ENCODE data around the gene PLEKHG4B. TPM values are rescaled to one million over a fixed set of nuclear protein-coding genes. Genes with fewer than 3 reads are reported as not detected.
"Not testable (repeated sequence)": the region's sequence is repeated elsewhere in the genome, so short reads cannot be mapped to it uniquely, and the experiment has no call there.

The PLEKHG4B gene
- total RNA-seq (2014; rRNA removed; shearing (Covaris generic)), result 0.27 and 0.61 TPM in 2 replicates
- 0.66 and 1.3 TPM in 2 replicates for polyA plus RNA-seq (2015; cell fraction: cytosol; rRNA removed)
- 0.93 and 1.6 TPM in 2 replicates for polyA plus RNA-seq (2015; cell fraction: nucleus; rRNA removed)

GRCh38 chr5:91556-92263, at the start of gene PLEKHG4B:
TSS of gene PLEKHG4B (plus strand) at chr5:92168. CDS start at chr5:92232, 64 bp downstream.
- no peak for DNase-seq (ENCODE audit: low read depth)

DNA sequence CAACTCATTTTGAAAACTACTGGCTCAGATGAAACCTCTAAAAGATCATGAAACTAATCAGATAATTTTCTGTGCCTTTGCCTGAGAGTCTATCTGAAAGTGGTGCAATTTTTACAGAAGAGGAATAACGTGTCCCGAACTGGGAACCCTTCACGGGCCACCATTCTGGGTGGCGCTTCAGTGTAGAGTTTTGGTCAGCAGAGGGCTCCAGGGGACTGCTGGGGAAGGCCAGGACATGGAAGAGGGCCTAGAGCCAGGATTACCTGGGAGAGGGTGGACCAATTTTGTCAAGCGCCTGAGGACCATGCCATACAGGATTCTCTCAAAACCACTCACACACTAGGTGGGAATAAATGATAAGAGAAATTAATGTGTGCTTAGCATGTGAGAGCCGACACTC, 49.7 kb upstream of the PLEKHG4B start:
- DNase-seq (ENCODE audit: low read depth), result no peak

- DNase-seq (ENCODE audit: low read depth), result no peak
These were observed 43.8 kb upstream of the PLEKHG4B start for GRCh38 chr5:48192-48591.

GRCh38 chr5:49530-49929, 42.4 kb upstream of the PLEKHG4B start:
- not testable (repeated sequence) for DNase-seq (ENCODE audit: low read depth)

DNA sequence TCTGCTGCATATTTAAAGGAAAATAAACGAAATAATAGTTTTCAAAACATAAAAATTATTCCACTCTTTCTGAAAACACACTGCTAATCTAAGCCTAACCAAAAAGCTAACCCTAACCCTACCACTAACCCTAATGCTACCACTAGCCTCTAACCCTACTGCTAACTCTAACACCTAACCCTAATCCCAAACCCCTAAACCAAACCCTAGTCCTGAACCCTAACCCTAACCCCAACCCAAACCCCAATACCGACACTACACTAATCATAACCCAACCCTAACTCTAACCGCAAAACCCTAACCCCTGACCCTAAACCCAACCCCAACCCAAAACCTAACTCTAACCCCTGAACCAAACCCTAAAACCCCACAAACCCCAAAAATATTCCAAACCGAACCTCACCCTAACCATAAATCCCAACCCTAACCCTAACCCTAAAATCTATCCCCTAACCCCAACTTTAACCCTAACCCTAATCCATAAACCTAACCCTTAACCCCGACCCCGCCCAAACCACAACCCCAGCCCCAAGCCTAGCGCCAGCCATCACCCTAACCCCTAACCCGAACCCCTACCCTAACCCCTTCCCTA, 41.9 kb upstream of the PLEKHG4B start:
- DNase-seq (ENCODE audit: low read depth), result no peak

DNA sequence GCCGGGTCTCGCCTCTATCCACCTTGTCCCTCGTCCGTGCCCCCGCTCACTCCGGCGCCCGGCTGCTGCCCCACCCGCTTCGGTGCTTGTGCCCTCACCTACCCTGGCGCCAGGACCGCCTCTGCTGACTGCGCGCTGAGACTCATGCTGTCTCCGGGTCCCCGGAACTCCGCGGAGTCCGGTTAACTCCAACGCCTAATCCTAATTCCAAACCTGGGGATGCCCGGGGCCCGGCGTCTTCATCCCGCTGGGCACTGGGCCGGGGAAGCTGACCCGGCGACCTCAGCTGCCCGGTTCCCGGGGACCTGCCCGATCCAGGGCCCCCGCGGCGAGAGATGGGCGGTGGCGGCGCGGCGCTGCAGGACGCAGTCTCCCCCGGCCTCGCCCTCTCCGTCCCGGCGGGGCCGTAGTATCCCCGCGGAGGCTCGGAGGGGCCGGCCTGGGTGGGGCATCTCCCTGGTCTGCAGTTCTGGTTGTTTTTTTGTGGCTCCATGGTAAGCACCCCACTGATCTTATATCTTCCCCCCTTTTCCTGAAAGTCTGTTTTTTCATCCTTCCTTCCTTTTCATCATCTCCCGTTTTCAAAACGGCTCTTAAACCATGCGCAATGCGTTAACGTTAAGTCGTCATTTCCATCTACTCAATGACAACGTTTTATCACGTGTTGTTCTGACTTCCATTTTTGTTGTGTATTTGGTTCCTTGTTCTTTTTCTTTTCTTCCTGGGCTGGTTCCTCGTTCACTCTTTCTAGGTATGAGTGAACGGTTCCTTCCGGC, 41.1 kb upstream of the PLEKHG4B start:
- DNase-seq (ENCODE audit: low read depth), result no peak

- no peak for DNase-seq (ENCODE audit: low read depth)
These were observed 40.5 kb upstream of the PLEKHG4B start for GRCh38 chr5:51500-51823.

- no peak for DNase-seq (ENCODE audit: low read depth)
These were observed 38.4 kb upstream of the PLEKHG4B start for GRCh38 chr5:53381-54174.

DNA sequence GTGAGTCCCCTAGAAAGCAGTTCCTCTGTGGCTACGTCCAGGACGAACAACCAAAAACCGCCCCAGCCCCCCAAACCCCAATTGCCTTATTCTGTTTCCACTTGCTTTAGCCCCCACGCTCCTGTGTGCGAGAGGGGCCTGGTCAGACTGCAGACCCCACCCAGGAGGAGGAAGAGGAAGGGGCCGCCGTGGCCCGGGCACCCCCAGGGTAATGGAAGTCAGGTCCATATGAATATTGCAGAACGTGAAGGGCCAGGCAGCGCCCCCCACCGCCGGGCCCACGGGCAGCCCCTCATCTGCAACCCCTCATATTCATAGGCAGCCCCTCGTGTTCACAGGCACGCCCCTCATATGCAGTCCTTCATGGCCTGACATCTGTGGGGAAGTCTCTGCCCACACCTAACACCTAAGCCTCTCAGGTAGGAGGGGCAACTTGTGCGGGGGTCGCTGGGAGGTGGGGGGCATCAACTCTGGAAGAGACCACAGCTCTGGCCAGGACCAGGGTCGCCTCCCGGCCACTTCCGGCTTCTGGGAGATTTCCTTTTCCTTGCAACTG, 37.7 kb upstream of the PLEKHG4B start:
- no peak for DNase-seq (ENCODE audit: low read depth)

GRCh38 chr5:54876-55569, 36.9 kb upstream of the PLEKHG4B start:
- no peak for DNase-seq (ENCODE audit: low read depth)

GRCh38 chr5:56561-57290, 35.2 kb upstream of the PLEKHG4B start:
- no peak for DNase-seq (ENCODE audit: low read depth)

GRCh38 chr5:60250-60649, 31.7 kb upstream of the PLEKHG4B start:
- not testable (repeated sequence) for DNase-seq (ENCODE audit: low read depth)

- no peak for DNase-seq (ENCODE audit: low read depth)
These were observed 21.5 kb upstream of the PLEKHG4B start for GRCh38 chr5:70440-70839.

GRCh38 chr5:72316-73180, 19.4 kb upstream of the PLEKHG4B start:
- not testable (repeated sequence) for DNase-seq (ENCODE audit: low read depth)

GRCh38 chr5:73181-73447, 18.9 kb upstream of the PLEKHG4B start:
- DNase-seq (ENCODE audit: low read depth), result not testable (repeated sequence)

DNA sequence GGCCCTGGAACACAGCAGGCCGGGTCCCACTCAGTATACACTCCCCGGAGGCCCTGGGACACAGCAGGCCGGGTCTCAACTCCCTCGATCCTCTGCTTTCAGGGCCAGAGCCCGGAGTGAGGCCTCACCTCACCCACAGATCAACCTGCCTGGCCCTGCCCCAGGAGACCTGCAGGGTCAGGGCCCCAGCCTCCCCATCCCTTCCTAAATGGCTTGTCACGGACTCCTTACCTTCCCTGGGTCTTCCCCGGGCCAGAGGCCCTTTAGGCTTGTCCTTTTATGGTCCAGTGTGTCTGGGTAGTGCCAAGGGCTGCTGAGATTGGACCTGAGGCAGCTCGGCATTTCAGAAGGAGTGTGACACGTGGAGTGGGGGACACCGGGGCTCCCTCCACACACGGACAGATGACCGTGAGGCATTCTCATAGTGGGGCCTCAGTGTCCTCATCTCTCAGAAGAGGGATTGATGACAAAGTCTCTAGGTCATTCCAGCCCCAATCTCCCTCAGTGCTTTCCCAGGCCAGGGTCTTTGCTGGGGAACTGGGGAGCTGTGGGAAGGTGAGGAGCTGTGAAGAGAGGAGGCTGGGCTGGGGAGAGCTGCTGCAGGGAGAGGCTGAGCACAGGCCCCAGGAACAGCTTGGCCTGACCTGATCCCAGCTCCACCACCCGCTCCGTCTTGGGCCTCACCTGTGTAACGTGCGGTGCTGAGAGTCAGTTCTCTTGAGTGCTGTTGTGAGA, 18.0 kb upstream of the PLEKHG4B start:
- DNase-seq (ENCODE audit: low read depth), result no peak

DNA sequence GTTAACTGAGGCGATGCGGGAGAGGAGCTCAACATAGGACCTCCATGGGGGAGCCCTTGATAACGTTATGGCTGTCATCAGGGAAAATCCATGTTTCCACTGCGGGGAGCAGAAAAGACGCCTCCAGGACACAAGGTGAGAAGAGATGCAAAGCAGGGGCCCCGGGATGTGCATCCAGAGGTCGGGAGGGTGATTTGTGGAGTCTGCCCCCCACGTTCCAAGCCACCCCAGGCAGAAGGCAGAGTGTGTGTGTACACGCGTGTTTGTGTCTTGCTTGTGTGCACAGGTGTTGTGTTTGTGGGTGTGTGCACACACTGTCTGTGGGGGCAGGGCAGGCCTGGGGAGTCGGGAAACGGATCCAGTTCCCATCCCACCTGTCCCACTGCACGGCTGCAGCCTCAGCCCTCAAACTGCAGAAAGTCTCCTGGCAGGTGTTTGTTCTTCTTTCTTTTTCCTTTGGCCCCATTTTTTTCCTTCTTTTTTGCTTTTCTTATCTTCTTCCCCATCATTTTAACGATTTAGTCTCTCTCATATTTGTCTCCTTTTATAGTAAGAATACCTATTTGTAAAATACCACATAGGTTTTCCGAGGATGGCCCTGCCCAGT, 17.4 kb upstream of the PLEKHG4B start:
- no peak for DNase-seq (ENCODE audit: low read depth)

Data from HT1080 (cell line).